ENCODE data around the gene FGFR3.

FGFR3 gene

GRCh38 chr4:1788254-1788973 lies 4.7 kb upstream of the FGFR3 start:
- no peak for DNase-seq

GRCh38 chr4:1789552-1789951 lies 3.5 kb upstream of the FGFR3 start:
- no peak for DNase-seq

GRCh38 chr4:1790005-1790404 lies 3.1 kb upstream of the FGFR3 start:
- DNase-seq: no peak

GRCh38 chr4:1792158-1792831 lies 798 bp upstream of the FGFR3 start:
- no peak for DNase-seq

GRCh38 chr4:1793496-1793840 lies 375 bp downstream of the FGFR3 start:
- no peak for DNase-seq

- no peak for DNase-seq
These were observed 1.1 kb downstream of the FGFR3 start for GRCh38 chr4:1793940-1794808.

- DNase-seq: no peak
These were observed 1.8 kb downstream of the FGFR3 start for GRCh38 chr4:1794809-1795298.

- no peak for DNase-seq
These were observed 2.5 kb downstream of the FGFR3 start for GRCh38 chr4:1795299-1796195.

- no peak for DNase-seq
These were observed 3.6 kb downstream of the FGFR3 start for GRCh38 chr4:1796486-1797204.

GRCh38 chr4:1797298-1797860 lies 4.3 kb downstream of the FGFR3 start:
- DNase-seq: peak; percentile 30

- peak; percentile 76 for DNase-seq
These were observed 4.9 kb downstream of the FGFR3 start for GRCh38 chr4:1797861-1798579.

GRCh38 chr4:1798580-1799386 lies 5.7 kb downstream of the FGFR3 start:
- DNase-seq: no peak

GRCh38 chr4:1799387-1800375 lies 6.6 kb downstream of the FGFR3 start:
- DNase-seq: no peak

GRCh38 chr4:1800805-1801204 lies 7.7 kb downstream of the FGFR3 start:
- DNase-seq: no peak

GRCh38 chr4:1801286-1801958 lies 8.3 kb downstream of the FGFR3 start:
- no peak for DNase-seq

GRCh38 chr4:1802151-1802715 lies 9.1 kb downstream of the FGFR3 start:
- no peak for DNase-seq

- no peak for DNase-seq
These were observed 9.8 kb downstream of the FGFR3 start for GRCh38 chr4:1802720-1803522.
